Measurements from ENCODE around the gene C19orf12. TPM values are rescaled to one million over a fixed set of nuclear protein-coding genes. Genes with fewer than 3 reads are reported as not detected.

The C19orf12 gene
- total RNA-seq, 1 donor from 2014 or later = 24.9 TPM

GRCh38 chr19:29748996-29749849 lies 34.2 kb upstream of the C19orf12 start:
- no peak for TF ChIP-seq CTCF (conservative IDR thresholded peaks at IDR 0.05; ENCODE audit: low read depth, low read length)
- no peak for DNase-seq (ENCODE audit: low read depth)
- no peak overlapping the region for H3K4me3 ChIP-seq (ENCODE audit: low read depth, low read length)

- no peak overlapping the region for H3K4me3 ChIP-seq (ENCODE audit: low read depth, low read length)
- no peak for DNase-seq (ENCODE audit: low read depth)
- TF ChIP-seq CTCF (conservative IDR thresholded peaks at IDR 0.05; ENCODE audit: low read depth, low read length) = peak; percentile 22
Observed at GRCh38 chr19:29745253-29745652, 30.2 kb upstream of the C19orf12 start.

- H3K4me3 ChIP-seq (ENCODE audit: low read depth, low read length) = no peak overlapping the region
- no peak for DNase-seq (ENCODE audit: low read depth)
- TF ChIP-seq CTCF (conservative IDR thresholded peaks at IDR 0.05; ENCODE audit: low read depth, low read length) = no peak
Observed at GRCh38 chr19:29743681-29744080, 28.6 kb upstream of the C19orf12 start.

- TF ChIP-seq CTCF (conservative IDR thresholded peaks at IDR 0.05; ENCODE audit: low read depth, low read length) = no peak
- DNase-seq (ENCODE audit: low read depth) = no peak
Observed at GRCh38 chr19:29741776-29742175, 26.7 kb upstream of the C19orf12 start.

GRCh38 chr19:29741226-29741625 lies 26.2 kb upstream of the C19orf12 start:
- TF ChIP-seq CTCF (conservative IDR thresholded peaks at IDR 0.05; ENCODE audit: low read depth, low read length) = no peak
- no peak overlapping the region for H3K4me3 ChIP-seq (ENCODE audit: low read depth, low read length)
- DNase-seq (ENCODE audit: low read depth) = no peak

More at GRCh38 chr19:29741776-29742175, 26.7 kb upstream of the C19orf12 start:
- H3K4me3 ChIP-seq (ENCODE audit: low read depth, low read length) = no peak overlapping the region

- no peak for DNase-seq (ENCODE audit: low read depth)
- H3K4me3 ChIP-seq (ENCODE audit: low read depth, low read length) = no peak overlapping the region
- no peak for TF ChIP-seq CTCF (conservative IDR thresholded peaks at IDR 0.05; ENCODE audit: low read depth, low read length)
Observed at GRCh38 chr19:29737461-29738000, 22.5 kb upstream of the C19orf12 start.

Measured in epithelial cell of proximal tubule (primary cell).